NCI-H460 (cell line): ENCODE results near the gene KRTDAP. TPM values are rescaled to one million over a fixed set of nuclear protein-coding genes. Genes with fewer than 3 reads are reported as not detected.
A peak's percentile ranks its signal among the peaks of the same experiment; 100 is the strongest.
"Not testable (repeated sequence)": the region's sequence is repeated elsewhere in the genome, so short reads cannot be mapped to it uniquely, and the experiment has no call there.

ENCODE experiments used
- DNase-seq: peaks from one replicate; pipeline ENCODE4 v3.0.0-alpha.2; 2016; ENCODE audit warnings: low read depth; ENCODE audit errors: extremely low read depth
- total RNA-seq: library from RNA; depleted of rRNA; stranded (reverse); fragments of >200 nt; shearing (Covaris generic); gene quantifications from 2 replicates; pipeline ENCODE4 v1.2.3, GENCODE V29; 2014

KRTDAP gene
- total RNA-seq, 1 experiment from 2014 or later: not detected

DNA sequence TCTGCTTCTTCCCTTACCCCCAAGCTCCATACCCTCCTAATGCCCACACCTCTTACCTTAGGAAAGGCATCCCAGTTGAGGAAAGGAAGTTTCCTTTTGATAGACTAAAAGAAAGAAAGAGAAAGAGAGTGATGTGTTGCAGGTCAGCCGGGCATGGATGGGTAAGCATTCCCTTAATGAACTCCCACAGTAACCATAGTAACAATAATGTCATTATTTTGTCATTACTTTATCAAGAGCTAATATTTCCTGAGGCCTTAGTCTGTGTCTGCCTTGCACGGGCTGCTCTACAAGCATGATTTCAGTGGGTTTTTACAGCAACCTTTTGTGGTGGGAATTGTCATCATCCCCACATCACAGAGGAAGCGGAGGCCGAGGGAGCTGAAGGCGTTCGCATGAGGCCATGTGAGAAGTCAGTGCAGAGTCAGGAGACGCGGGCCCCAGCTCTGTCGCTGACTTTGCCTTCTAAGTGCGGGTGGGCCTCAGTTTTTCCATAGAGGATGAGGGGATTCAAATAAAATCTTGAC, 2.5 kb downstream of the KRTDAP start:
- DNase-seq: no peak

DNA sequence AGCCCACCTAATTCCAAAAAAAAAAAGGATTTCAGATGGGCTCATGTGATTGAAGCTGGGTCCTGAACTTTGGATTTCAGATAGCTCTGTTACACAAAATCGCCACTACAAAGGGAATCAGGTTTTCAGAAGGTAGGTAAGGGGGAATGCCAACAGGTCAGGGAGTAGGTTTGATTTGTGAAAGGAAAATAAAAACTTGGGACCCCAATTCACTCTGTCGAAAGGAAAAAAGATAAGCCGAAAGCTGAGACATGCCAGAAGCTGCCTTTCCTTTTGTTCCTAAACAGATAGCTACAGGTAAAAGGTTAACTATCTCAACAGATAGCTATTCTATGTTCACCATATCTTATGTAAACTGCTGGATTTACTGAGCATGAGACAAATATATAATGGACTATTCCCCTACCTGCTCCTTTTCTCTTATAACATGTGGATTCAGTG, 4.0 kb downstream of the KRTDAP start:
- no peak for DNase-seq

DNA sequence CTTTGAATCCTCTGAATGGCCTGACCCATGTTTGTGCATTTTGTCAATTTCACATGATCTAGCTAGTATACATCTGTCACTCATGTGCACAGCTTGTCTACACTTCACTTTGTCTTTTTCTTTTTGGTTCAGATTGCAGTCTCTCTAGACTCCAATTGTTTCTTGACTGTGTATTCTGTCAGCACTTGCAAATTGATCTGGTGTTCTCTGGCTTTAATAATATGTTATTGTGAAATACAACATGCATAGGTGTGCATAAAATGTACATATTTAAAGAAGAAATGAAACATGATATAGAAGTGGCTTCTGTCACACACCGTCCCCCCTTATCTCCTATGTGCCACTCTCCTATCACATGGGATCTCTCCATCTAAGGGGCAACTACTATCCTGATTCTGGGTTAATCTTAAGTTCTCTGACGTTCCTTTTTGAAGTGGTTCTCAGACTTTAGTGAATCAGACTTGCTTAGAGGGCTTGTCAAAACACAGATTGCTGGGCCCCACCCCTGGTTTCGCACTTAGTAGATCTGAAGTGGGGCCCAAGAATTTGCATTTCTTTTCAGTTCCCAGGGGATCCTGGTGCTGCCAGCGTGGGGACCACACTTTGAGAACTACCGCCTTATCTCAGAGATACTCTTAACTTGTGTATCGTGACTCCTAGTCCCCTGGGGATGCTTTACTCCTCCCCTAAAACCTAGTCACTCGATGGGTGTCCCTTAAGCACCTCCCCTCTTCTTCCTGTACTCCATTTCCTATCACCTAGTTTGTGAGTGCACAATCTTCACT, 5.8 kb downstream of the KRTDAP start:
- DNase-seq: no peak

DNA sequence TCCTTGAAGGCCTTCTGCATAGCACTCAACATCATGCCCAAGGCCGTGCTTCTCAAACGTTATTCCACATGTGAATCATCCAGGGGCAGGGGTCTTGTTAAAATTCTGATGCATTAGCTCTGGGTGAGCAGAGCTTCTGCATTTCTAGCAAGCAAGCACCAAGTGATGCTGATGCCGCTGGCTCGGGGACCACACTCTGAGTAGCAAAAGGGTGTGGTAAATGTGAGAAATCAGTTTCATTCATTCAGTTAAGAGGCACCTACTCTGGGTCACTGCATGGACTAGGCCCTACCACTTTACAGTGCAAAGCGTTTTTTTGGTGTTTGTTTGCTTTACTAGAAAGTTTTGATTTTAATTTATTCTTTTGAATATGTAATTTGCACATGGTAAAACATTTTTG, 7.2 kb downstream of the KRTDAP start:
- DNase-seq: no peak

DNA sequence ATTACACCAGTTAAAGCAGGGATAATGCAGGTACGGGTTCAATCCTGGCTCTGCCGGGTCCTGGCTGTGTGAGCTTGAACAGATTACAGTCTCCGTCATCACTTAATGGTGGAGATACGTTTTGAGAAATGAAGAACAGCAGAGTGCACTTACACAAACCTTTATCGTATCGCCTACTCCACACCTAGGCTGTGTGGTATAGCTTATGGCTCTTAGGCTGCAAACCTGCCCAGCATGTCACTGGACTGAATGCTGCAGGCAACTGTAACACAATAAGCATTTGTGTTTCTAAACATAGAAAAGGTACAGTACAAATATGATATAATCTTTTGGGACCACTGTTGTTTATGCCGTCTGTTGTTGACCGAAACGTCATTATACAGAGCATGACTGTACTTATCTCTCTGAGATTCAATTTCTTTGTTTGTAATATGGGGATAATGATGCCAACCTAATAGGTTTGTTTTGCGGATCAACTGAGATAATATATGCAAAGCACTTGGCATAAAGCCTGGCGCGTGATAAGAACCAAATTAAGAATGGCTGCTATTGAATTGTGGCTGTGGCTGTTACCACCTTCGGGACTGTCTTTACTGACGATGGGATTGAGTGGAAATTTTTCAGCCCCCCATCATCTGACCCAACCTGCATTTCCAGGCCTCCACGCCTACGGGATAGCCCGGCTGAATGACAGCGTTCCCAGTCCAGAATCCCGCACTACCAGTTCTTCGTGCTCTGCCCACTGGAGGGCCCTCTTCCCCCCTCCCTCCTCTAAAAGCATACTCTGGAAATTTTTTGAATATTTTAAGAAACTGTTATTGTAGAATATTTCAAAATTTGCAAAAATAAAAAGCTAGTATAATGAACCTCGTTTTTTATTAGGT, 11.2 kb downstream of the KRTDAP start:
- DNase-seq: no peak

DNA sequence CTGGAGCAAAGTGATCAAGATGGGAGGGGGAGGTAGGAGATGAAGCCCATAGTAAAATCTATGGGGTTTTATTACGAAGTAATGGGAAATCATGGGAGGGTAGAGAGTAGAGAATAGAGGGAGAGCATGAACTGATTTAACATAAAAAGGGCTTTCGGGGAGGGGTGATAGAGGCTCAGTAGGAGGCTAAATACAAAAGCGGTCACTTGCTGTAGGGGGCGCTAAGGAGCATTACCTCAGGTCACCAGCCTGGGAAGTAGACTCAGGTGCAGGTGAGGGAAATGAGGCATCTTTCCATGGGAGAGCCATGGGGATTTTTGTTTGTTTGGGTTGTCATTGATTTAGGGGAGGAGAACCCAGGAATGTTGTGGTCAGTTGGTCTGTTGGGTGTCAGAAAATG, 14.1 kb downstream of the KRTDAP start:
- no peak for DNase-seq

DNA sequence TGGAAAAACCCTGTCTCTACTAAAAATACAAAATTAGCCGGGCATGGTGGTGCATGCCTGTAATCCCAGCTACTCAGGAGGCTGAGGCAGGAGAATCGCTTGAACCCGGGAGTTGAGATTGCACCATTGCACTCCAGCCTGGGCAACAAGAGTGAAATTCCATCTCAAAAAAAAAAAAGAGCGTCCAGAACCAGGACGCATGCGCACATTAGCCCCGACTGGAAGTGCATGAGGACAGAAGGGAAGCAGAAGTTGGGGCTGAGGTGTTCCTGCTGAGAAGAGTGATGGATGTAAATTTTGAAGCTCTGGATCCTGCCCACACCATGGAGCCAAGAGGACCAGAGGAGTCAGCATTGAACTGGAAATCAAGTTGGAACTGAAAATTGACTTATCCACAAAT, 15.7 kb downstream of the KRTDAP start:
- DNase-seq: not testable (repeated sequence)

DNA sequence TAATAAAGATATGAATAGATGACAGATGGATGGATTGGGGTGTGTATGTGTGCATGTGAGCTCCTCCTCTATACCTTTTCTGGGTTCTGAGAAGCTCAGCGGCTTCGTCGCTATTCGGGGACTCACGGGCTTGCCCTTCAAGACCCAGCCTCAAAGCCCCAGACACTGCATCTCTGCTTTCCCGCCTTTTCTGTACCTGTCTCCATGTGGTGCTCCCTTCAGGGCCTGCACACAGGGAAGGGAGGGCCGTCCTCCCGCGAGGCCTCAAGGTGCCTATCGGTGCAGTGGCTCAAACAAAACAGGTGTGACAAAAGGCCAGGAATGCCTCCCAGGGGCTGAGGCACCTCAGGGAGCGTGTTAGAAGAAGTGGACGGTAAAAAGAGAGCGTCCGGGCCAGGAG, 16.2 kb downstream of the KRTDAP start:
- no peak for DNase-seq

DNA sequence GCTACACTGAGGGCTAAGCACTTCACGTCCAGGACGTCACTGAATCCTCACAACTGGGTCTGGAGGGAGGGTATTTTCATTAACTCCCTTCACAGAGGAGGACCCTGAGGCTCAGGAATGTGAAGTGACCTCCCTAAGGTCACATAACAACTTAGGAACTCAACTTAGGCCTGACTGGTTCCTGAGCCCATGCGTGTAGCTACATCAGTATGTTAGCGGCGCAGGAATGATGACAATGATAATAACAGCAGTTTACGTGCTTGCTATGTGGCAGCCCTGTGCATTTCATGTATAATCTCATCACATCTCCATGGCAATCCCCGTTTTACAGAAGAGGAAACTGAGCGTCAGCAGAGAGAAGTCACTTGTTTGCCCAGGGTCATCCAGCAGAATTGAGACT, 18.3 kb downstream of the KRTDAP start:
- no peak for DNase-seq

DNA sequence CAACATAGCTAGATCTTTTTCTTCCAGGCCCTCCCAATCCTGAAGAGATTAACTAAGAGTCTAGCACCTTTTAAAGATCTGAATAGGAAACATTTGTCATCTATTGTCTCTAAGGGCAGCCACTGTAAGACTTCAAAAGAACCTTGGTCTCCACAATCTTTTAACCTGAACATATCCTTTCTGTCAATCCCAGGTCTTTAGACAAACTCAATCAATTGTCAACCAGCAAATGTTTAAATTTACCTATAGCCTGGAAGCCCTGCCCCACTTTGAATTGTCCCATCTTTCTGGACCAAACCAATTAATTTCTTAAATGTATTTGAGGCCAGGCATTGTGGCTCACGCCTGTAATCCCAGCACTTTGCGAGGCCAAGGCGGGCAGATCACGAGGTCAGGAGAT, 19.2 kb downstream of the KRTDAP start:
- DNase-seq: not testable (repeated sequence)

DNA sequence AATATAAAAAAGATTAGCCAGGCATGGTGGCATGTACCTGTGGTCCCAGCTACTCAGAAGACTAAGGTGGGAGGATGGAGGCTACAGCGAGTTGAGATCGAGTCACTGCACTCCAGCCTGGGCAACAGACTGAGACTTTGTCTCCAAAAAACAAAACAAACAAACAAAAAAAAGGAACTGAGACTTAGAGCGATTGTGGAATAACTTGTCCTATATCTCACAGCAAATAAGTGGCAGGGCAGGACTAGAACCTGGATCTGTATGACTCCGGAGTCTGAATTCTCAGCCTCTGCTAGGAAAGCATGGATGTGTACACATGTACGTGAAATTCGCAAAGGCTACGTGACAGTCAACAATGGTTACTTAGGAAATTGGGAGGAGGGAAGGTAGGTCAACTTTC, 20.1 kb downstream of the KRTDAP start:
- no peak for DNase-seq

DNA sequence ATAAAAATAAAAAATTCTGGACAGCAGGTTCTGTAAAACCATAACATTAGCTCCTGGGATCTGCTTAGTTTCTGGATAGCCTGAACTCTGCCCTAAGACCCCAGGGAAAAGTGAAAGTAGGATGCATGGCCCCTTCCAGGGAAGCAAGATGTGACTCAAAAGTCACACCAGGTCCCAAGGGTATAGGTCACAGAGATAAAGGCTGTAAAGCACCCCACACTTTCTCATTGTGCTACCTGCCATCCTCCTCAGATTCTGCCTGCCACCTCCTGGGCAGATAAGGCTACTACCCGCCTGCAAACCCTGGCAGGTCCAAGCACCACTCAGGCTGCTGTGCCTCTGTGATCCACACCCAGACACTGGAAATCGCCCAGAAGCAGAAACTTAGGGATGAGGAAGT, 21.6 kb downstream of the KRTDAP start:
- DNase-seq: peak; percentile 20

DNA sequence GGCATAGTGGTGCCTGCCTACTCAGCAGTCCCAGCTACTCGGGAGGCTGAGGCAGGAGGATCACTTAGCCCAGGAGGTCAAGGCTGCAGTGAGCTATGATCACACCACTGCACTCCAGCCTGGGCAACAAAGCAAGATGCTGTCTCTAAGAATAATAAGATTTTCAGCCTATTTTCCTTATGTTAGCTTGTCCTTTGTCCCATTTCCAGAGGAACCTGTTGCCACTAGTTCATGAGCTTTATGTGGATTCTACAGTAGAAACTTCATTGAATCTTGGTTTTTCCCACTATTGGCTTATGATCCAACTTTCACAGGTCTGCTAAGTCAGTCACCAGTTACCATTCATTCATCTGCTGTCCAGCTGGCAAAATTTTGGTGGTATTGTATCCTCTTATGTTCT, 24.0 kb downstream of the KRTDAP start:
- DNase-seq: no peak

DNA sequence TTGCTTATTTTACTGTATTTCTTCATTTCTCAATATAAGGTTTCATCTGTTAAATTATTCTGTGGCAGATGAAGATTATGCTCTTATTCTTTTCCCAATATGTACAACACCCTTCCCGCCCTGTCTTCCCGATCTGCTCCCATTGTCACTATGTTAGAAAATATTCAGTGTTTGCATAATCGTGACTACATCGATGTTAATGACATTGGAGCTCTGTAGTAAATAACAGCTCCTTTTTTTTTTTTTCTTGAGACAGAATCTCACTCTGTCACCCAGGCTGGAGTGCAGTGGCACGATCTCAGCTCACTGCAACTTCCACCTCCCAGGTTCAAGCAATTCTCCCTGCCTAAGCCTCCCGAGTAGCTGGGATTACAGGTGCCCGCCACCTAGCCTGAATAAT, 27.3 kb downstream of the KRTDAP start:
- not testable (repeated sequence) for DNase-seq

DNA sequence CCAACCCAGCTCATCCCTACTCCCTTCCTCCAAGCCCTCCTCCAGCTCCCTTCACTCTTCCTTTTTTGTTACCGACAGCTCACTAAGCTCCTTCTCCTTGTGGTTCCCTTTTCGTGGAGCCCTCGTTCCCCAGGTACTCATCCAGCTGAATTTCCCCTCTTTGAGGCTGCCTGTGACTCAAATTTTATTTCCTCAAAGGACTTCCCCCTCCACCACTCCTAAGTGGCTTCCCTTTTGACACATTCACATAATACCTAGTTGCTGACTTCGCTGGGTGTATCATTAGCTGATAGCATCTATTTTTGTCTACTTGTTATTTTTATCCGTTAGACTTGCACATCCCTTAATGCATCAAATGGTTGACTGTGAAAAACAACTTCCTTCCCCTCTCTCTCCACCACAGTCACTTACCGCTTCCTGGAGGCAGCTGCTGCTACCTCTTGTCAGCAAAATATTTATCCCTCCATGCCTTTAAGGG, 27.7 kb downstream of the KRTDAP start:
- no peak for DNase-seq

DNA sequence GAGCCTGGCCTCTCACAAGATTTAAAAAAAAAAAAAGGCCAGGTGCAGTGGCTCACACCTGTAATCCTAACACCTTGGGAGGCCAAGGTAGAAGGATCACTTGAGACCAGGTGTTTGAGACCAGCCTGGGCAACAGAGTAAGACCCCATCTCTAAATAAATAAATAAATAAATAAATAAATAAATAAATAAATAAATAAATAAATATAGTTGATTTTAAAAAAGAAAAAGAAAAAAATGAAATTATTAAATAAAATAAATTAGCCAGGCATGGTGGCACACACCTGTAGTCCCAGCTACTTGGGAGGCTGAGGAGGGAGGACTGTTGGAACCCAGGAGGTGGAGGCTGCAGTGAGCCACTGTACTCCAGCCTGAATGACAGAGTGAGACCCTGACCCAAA, 28.5 kb downstream of the KRTDAP start:
- DNase-seq: not testable (repeated sequence)

DNA sequence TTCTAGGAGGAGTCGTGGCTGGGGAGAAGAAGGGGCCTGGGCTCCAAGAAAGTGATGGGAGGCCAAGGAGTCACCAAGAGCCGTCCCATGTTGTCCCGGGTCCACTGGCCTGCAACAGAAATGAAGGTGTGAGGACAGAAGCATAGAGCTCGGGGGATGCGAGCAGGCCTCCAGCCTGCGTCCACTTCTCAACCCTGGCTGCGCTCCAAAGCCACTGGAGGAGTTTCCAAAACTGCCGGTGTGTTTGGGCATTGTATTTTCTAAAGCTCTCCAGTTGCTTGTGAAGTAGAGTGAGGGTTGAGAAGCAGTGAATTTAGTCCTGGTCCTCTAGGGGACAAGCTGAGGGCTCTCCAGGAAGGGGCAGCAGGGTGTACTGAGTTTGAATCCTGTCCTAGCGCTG, 29.2 kb downstream of the KRTDAP start:
- no peak for DNase-seq

DNA sequence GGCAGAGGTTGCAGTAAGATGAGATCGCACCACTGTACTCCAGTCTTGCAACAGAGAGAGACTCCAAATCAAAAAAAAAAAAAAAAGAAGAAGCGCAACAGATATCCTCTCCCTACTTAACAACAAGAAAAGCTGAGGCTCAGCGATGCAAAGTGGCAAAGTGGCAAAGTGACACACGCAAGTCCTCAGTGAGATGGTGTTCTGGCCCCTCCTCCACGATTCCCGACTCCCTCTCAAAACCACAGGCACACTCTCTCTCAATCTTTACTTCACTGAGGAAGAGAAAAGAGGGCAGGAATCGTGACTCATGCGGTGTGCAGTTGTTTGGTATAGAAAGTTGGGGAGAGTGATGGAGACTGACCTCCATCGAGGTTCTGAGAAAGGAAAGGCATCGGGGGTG, 29.7 kb downstream of the KRTDAP start:
- no peak for DNase-seq

DNA sequence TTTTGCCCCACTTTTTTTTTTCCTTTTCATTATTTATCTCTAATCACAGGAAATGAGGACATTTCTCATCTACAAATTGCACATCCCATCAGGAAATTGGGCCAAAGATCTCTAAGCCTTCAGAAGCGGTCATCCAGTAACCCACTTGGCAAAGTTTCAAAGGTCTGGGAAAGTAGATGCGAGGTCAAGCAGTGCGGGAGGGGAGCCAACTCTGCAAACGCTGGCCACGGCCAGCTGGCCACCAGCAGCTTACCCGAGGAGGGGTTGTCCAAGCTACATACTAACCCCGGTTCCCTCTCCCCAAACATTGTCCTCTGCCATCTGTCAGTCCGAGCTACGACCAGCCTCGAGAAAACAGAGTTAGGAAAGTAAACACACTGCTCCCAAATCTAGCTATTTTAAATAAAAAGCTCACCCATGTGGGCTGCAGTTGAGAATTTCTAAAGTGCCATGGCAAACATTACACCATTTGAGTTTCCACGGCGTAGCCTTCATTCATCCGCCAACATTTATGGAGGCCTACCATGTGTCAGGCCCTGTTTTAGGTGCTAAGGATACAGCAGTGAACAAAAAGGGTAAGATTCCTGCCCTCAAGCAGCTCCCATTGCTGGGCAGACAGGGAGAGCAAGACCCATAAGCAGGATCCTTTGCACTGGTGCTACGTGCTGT, 30.7 kb downstream of the KRTDAP start:
- no peak for DNase-seq

DNA sequence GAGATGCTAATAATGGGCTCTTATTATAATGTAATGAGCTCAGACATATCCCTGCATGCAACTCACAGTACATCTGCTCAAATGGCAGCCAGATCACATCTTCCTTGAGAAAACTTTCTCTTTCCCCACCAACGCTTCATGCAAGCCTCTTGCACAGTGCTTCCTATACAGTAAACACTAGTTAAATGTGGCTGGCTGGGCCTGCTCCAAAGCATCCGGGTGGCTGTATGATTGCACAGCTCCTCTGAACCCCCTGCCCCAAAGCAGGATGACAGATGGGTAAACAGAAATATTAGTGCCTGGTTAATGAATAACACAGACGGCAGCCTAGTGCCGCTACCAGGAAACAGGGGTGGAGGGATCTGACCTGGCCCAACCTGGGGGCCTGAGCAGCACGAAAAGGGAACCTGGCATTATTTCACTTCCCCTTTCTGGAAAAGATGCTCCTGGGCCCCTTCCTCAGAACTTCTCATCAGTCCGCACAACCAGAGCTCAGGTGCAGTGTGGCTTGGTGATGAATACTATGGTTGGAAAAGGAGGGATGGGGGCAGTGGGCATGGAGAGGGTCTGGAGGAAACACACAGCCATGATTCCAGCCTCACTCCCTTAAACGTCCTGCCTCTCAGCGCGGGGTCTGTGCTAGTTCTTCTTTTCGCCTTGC, 31.4 kb downstream of the KRTDAP start:
- no peak for DNase-seq
